22Rv1 (cell line): ENCODE data around the gene SIX5.

Source experiments
- CTCF ChIP-seq: fragments of 450-650 bp; IDR thresholded peaks from 2 replicates; pipeline ENCODE4 v1.5.1; 2017; ENCODE audit warnings: mild to moderate bottlenecking
- ZFX ChIP-seq: fragments of 450-650 bp; IDR thresholded peaks from 2 replicates; pipeline ENCODE4 v1.6.1; 2017; ENCODE audit warnings: antibody characterized with exemption, borderline replicate concordance

- TF ChIP-seq CTCF (no peak), ZFX (no peak)
Observed at GRCh38 chr19:45801603-45802175, 32.6 kb upstream of the SIX5 start.
